RWPE1 (cell line): ENCODE measurements around the gene RRP36.

Source experiments
- CTCF ChIA-PET: fragments of 350-600 bp; sonication (Branson Sonifier 250); formaldehyde crosslinking; extraction: SDS; loops from one replicate; lab custom pipeline; 2021; lab: Yijun Ruan, JAX
- POLR2A ChIA-PET: fragments of 400-600 bp; formaldehyde crosslinking; extraction: SDS; loops from one replicate; lab custom pipeline; 2020; ENCODE audit warnings: antibody characterized with exemption; ENCODE audit not compliant: low non-redundant PET; lab: Yijun Ruan, JAX
- DNase-seq: peaks from one replicate; pipeline ENCODE4 v3.0.0; 2012; ENCODE audit warnings: low spot score
- H3K27ac ChIP-seq: fragments of 450-650 bp; 2 replicates; pipeline ENCODE4 v1.5.1; 2017
- TF ChIP-seq, protein P1 (sequence below): fragments of 450-650 bp; conservative IDR thresholded peaks from 2 replicates; pipeline ENCODE4 v1.5.1; 2017; ENCODE audit warnings: low read depth, mild to moderate bottlenecking

The RRP36 gene

DNA sequence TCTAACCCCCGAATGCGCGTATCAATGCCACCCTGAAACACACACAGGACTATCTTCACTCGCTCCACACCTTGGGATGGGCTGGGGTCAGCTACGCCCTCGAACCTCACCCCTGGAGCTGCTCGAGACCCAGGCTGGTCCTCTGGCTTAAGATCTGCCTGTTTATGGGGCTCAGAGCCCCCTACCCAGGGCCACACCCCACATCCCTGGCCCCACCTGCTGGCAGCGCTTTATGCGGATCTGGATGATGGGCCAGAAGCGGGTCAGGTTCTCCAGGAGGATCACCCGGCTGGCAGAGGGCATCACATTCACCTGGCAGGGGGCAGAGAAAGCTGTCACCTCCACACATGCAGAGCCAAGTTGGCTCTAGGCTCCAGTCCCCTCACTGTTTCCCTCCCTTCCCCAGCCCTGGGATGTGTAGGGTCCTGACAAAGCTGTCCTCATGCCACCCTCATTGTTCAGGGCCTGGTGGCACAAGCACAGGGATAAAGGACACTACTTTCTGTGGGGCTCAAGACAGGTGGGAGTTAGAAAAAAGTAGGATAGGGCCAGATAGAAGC is 24.0 kb downstream of the RRP36 start:
- DNase-seq, result no peak
- TF ChIP-seq, protein P1, sequence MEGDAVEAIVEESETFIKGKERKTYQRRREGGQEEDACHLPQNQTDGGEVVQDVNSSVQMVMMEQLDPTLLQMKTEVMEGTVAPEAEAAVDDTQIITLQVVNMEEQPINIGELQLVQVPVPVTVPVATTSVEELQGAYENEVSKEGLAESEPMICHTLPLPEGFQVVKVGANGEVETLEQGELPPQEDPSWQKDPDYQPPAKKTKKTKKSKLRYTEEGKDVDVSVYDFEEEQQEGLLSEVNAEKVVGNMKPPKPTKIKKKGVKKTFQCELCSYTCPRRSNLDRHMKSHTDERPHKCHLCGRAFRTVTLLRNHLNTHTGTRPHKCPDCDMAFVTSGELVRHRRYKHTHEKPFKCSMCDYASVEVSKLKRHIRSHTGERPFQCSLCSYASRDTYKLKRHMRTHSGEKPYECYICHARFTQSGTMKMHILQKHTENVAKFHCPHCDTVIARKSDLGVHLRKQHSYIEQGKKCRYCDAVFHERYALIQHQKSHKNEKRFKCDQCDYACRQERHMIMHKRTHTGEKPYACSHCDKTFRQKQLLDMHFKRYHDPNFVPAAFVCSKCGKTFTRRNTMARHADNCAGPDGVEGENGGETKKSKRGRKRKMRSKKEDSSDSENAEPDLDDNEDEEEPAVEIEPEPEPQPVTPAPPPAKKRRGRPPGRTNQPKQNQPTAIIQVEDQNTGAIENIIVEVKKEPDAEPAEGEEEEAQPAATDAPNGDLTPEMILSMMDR, result no peak
- CTCF ChIA-PET, result interaction anchor here (0.6 kb wide), 1 partner anchor 205 kb away, joined by 3 read pairs; no protein-coding TSS in a partner anchor
- POLR2A ChIA-PET, result interaction anchor here (0.6 kb wide), 1 partner anchor 11 kb away, joined by 3 read pairs; no protein-coding TSS in a partner anchor
- H3K27ac ChIP-seq, result peak overlapping the region; percentile 9; the same call in 1 of the 2 replicates

DNA sequence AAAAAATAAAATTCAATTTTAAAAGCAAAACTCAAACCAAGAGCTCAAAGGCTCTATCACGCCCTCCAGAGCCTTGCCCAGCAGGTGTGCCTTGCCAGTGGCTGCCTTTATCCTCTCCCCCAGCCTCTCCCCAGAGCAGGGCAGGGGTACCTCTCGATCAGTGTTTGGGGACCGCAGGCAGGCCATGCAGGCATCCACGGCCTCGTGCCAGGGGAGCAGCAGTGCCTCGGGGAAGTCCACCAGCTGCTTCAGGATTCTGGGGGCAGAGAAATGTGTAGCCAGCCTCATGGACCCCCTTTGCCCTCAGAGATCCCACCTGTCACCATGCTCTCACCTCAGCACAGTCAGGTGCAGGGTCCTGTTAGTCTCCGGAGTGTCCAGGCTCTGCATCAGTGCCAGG is 26.6 kb downstream of the RRP36 start:
- ChIA-PET CTCF (no interaction called here), POLR2A (no interaction called here)
- TF ChIP-seq, protein P1, result no peak
- no peak for DNase-seq
- H3K27ac ChIP-seq, result no peak overlapping the region; the same call in 1 of the 2 replicates

DNA sequence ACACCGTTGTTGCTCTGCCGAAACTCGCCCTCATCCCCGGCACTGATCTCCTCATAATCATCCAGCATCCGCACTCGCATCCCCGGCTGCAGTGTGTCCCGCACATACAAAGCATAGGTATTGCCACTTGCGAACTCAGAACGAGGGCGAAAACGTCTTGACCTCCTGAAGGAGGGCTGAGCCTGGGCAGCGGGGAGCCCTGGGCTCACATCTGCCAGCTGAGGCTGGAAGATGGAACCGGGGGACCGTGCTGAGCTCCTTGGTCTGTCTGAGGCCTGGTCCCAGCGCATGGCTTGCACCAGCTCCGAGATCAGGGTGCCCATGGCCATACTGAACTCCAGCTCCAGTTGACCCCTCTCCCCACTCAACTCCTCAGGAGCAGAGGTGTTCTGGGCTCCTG is 29.6 kb downstream of the RRP36 start:
- ChIA-PET POLR2A (no interaction called here), CTCF (no interaction called here)
- no peak for DNase-seq
- TF ChIP-seq, protein P1, result no peak
- H3K27ac ChIP-seq, result no peak overlapping the region

DNA sequence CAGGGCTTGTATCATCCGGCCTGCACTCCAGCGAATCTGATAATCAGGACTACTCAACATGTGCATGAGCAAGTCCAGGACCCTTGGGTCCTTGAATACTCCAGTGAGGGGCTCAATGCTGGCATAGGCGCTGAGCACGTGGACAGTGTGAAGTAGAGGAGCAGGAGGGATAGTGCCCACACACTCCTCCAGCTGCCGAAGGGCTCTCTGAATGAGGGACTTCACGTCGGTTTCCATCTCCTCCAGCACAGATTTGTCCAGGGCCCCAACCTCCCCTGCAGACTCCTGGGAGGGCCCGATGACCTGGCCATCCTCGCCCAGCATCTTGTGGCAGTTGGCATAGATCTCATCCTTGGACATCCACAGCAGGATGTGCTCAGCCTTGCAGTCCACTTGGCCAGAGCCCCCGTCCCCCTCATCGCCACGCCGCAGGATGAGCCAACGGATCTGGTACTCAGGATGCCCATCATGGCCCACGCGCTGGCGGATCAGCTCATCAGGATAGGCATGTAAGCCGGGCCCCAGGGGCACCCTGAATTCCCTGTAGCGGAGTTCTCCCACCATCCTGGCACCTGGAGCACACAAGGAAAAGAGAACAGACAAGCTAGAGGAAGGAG is 30.9 kb downstream of the RRP36 start:
- DNase-seq, result no peak
- CTCF ChIA-PET, result no interaction called here
- H3K27ac ChIP-seq, result peak overlapping the region; percentile 86
- POLR2A ChIA-PET, result interaction anchor here (2.0 kb wide), 1 partner anchor 74 kb away, joined by 4 read pairs; the partner anchor contains the start of gene PEX6
- TF ChIP-seq, protein P1, result no peak

DNA sequence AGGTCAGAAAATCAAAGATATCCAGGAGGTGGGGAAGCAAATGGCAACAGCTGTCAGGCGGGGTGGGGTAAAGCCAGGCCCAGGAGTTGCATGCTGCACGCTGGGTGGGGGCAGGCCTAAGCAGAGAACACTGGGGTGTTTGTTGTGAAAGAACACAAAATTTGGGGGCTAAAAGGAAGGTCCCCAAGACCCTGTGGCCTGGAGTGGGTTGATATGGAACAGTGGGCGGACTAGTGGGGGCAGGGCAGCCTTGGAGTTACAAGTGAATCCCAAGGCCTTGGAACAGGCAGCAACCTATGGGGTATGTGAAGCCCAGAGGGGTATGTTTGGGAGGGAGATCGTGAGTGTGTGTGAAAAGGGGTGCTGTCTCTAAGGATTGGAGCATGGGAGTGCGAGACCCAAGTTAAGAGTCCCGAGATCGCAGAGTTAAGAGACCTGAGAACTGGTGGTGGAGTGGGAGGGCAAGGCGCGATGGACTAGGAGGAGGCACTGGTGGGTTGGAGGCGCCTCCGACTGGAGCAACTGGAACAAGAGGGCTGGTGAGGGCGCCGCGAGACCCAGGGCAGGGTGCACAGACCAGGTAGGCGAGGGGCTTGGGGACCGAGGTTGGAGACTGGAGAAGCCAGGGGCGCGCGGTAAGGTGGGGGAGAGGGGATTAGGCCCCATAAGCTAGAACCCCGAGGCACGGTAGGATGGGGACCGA is 31.6 kb downstream of the RRP36 start:
- DNase-seq, result peak; percentile 17
- POLR2A ChIA-PET, result interaction anchor here (0.9 to 2.0 kb wide), 2 partner anchors 74 to 78 kb away, joined by 3 to 4 read pairs; partner anchors contain the start of gene PEX6
- peak overlapping the region; percentile 86 for H3K27ac ChIP-seq
- TF ChIP-seq, protein P1, result no peak
- CTCF ChIA-PET, result no interaction called here

DNA sequence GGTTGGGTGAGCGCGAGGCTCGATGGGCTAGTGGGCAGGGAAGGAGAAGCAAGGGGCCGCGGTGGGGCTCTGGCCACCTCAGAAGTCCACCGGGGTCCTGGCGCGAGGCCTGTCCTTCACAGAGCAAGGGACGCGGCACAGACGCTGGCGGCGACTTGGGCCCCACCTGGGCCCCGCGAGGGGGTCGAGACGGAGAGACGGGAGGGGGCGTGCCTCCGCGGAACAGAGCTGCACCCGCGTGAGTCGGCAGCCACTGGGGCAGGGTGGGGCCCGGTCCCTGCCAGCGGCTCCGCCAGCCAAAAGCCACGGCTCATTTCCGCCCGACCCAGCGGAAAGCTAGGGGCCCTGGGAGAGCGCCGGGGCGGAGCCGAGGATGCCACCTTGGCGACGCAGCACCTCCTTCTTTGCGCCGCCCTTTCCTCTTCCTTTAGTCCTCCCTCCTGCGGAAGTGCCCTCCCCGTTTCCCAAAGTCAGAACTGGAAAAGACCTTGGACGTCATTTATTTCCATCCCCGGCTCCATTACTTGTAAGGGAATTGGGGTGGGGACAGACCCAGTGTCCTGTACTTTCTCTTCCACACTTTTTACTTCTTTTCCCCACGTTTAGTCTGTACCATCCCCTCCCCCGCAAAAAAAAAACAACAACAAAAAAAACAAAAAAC is 32.3 kb downstream of the RRP36 start, which contains the start of gene CUL7:
Gene CUL7 (minus strand): TSS at position 307 of the 661 bp plus-strand sequence. CDS start 1,063 bp downstream, outside the sequence.
- CTCF ChIA-PET, result interaction anchor here (0.9 kb wide), 1 partner anchor 90 kb away, joined by 4 read pairs; no protein-coding TSS in a partner anchor
- H3K27ac ChIP-seq, result peak within 1 kb of the TSS; percentile 86
- DNase-seq, result peak; percentile 98
- TF ChIP-seq, protein P1, result no peak
- POLR2A ChIA-PET, result interaction anchor here (0.6 to 2.0 kb wide), 5 partner anchors 9 to 135 kb away, joined by 3 to 4 read pairs (median 3); partner anchors contain the start of gene PEX6
